Astrocyte (in vitro differentiated cells and primary cell): ENCODE measurements around the gene KNL1.

Source experiments
- EZH2 ChIP-seq: IDR thresholded peaks from 2 replicates; pipeline ENCODE4 v1.6.1; 2012; ENCODE audit warnings: mild to moderate bottlenecking, low read length, inconsistent platforms; ENCODE audit not compliant: insufficient read depth
- TF ChIP-seq, protein P1 (sequence below): IDR thresholded peaks from 2 replicates; pipeline ENCODE4 v1.5.1; 2011; ENCODE audit warnings: low read depth, mild to moderate bottlenecking, inconsistent platforms, low read length, moderate library complexity; ENCODE audit not compliant: insufficient read depth

DNA sequence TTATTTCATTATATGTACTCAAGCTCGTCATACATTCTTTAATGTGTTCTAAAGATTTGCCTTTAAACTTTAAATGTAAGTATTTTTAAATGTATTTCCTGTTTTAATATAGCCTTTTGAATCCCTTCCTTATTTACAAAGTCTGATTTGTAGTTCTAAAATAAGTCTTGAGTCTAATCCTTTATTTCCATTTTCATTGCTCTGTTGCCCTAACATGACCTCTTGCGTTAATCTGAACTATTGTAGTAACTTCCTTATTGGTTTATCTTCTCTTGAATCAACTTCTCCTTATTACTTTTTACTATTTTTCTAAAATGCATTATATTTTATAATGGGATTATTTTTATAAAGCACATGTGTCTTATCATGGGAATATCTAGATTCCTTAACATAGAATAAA is 24.0 kb downstream of the KNL1 start:
- TF ChIP-seq, protein P1, sequence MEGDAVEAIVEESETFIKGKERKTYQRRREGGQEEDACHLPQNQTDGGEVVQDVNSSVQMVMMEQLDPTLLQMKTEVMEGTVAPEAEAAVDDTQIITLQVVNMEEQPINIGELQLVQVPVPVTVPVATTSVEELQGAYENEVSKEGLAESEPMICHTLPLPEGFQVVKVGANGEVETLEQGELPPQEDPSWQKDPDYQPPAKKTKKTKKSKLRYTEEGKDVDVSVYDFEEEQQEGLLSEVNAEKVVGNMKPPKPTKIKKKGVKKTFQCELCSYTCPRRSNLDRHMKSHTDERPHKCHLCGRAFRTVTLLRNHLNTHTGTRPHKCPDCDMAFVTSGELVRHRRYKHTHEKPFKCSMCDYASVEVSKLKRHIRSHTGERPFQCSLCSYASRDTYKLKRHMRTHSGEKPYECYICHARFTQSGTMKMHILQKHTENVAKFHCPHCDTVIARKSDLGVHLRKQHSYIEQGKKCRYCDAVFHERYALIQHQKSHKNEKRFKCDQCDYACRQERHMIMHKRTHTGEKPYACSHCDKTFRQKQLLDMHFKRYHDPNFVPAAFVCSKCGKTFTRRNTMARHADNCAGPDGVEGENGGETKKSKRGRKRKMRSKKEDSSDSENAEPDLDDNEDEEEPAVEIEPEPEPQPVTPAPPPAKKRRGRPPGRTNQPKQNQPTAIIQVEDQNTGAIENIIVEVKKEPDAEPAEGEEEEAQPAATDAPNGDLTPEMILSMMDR, result no peak
- TF ChIP-seq EZH2, result no peak
